H1 (cell line): ENCODE measurements around the gene KCTD21.

Source experiments
- ATF2 ChIP-seq: IDR thresholded peaks from 2 replicates; pipeline ENCODE4 v1.6.1; 2012; ENCODE audit warnings: low read length, inconsistent platforms
- CEBPB ChIP-seq: IDR thresholded peaks from 2 replicates; pipeline ENCODE4 v1.6.1; 2012; ENCODE audit warnings: low read depth, low read length
- EGR1 ChIP-seq: IDR thresholded peaks from 2 replicates; pipeline ENCODE4 v1.6.1; 2011; ENCODE audit warnings: low read depth, low read length, borderline replicate concordance
- EZH2 ChIP-seq: fragments of 200-600 bp; sonication (generic); IDR thresholded peaks from 2 replicates; pipeline ENCODE4 v1.7.1; 2012; ENCODE audit warnings: low read depth, mild to moderate bottlenecking, moderate library complexity, low read length, inconsistent platforms; ENCODE audit not compliant: severe bottlenecking
- GABPA ChIP-seq: IDR thresholded peaks from 2 replicates; pipeline ENCODE4 v1.6.1; 2011; ENCODE audit warnings: mild to moderate bottlenecking, low read length, moderate library complexity, borderline replicate concordance; ENCODE audit not compliant: insufficient read depth
- HDAC2 ChIP-seq, 2 experiments: fragments of 300-600 bp in 1 of 2; sonication (generic) in 1 of 2; IDR thresholded peaks; 2 replicates each; pipeline ENCODE4 v1.6.1; 2011 to 2012; ENCODE audit warnings: low read depth in 2 of 2, low read length in 2 of 2, mild to moderate bottlenecking in 2 of 2, moderate library complexity in 2 of 2, borderline replicate concordance in 1 of 2, inconsistent platforms in 1 of 2
- MAFK ChIP-seq: IDR thresholded peaks from 2 replicates; pipeline ENCODE4 v1.6.1; 2012; ENCODE audit warnings: low read depth, mild to moderate bottlenecking, improper control_type of control experiment, low read length
- POLR2A ChIP-seq, 2 experiments: IDR thresholded peaks; 1 replicate in 1 of 2; 2 replicates in 1 of 2; pipeline ENCODE4 v1.6.1; 2011; ENCODE audit warnings: low read depth in 2 of 2, low read length in 2 of 2, mild to moderate bottlenecking in 2 of 2; ENCODE audit errors: control extremely low read depth in 1 of 2
- RFX5 ChIP-seq: IDR thresholded peaks from 2 replicates; pipeline ENCODE4 v1.6.1; 2011; ENCODE audit warnings: low read depth, low read length, improper control_type of control experiment, borderline replicate concordance
- SP1 ChIP-seq: IDR thresholded peaks from 2 replicates; pipeline ENCODE4 v1.6.1; 2011; ENCODE audit warnings: low read depth, low read length
- SP2 ChIP-seq: IDR thresholded peaks from 2 replicates; pipeline ENCODE4 v1.6.1; 2012; ENCODE audit warnings: mild to moderate bottlenecking, low read length, inconsistent platforms
- TF ChIP-seq, protein P1 (sequence below), 3 experiments: IDR thresholded peaks; 1 replicate in 2 of 3; 2 replicates in 1 of 3; pipeline versions ENCODE4 v1.5.1 to v1.6.1; 2011; ENCODE audit warnings: low read length in 3 of 3, mild to moderate bottlenecking in 3 of 3, inconsistent platforms in 2 of 3, low read depth in 1 of 3, moderate library complexity in 1 of 3; ENCODE audit not compliant: insufficient read depth in 1 of 3; ENCODE audit errors: control extremely low read depth in 1 of 3

DNA sequence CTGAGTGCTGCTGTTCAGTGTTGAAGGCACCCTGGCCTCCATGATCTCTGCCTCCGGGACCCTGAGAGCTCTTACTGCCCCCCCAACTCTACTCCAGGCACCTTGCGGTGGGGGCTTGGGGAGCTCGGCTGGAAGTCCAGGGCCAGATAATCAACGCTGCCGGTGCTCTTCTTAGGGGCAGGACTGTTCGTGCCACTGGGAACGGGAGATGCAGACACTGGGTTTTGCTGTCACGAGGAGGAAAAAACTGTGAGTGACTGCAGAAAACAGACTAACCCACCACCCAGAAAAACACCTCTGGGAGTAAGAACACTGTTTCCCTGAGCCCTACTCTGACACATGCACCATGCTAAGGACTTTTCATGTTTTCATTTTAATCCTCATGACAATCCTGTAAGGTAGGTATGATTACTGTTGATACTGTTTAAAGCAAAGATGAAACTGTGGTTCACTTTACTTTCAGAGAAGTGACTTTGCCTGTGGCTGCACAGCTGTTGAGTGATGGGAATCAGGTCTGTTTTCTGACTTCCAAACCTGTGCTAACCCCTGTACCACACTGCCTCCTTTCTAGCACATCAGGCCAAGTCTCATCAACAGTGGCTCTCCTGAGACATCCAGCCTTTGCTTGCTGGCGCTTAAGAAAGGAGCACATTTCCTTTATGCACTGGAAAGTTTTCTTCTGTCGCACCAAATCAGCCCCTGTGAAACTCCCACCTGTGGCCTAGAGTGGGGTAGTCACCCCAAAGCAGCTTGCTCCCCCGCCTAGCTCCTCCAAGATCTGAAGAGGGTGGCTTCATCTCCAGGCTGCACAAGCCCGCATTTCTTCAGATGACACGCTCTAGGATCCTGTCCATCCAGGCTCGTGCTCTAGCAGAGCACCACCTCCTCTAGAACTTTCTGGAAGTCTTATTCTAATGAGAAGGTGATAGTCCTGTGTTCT, 32.1 kb upstream of the KCTD21 start:
- TF ChIP-seq, protein P1, sequence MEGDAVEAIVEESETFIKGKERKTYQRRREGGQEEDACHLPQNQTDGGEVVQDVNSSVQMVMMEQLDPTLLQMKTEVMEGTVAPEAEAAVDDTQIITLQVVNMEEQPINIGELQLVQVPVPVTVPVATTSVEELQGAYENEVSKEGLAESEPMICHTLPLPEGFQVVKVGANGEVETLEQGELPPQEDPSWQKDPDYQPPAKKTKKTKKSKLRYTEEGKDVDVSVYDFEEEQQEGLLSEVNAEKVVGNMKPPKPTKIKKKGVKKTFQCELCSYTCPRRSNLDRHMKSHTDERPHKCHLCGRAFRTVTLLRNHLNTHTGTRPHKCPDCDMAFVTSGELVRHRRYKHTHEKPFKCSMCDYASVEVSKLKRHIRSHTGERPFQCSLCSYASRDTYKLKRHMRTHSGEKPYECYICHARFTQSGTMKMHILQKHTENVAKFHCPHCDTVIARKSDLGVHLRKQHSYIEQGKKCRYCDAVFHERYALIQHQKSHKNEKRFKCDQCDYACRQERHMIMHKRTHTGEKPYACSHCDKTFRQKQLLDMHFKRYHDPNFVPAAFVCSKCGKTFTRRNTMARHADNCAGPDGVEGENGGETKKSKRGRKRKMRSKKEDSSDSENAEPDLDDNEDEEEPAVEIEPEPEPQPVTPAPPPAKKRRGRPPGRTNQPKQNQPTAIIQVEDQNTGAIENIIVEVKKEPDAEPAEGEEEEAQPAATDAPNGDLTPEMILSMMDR (IDR thresholded peaks at IDR 0.05; ENCODE audit: control extremely low read depth in 1 of 3, insufficient read depth in 1 of 3, low read depth in 1 of 3, low read length in 3 of 3), result no peak
- TF ChIP-seq HDAC2 (IDR thresholded peaks at IDR 0.05; ENCODE audit: borderline replicate concordance in 1 of 2, low read depth in 2 of 2, low read length in 2 of 2) (no peak), EGR1 (no peak), SP2 (no peak), CEBPB (no peak), EZH2 (no peak), GABPA (no peak), ATF2 (no peak), MAFK (no peak), POLR2A (IDR thresholded peaks at IDR 0.05; ENCODE audit: control extremely low read depth in 1 of 2, low read depth in 2 of 2, low read length in 2 of 2) (no peak), SP1 (no peak), RFX5 (no peak)
